ENCODE data around the gene GGACT. TPM values are rescaled to one million over a fixed set of nuclear protein-coding genes. Genes with fewer than 3 reads are reported as not detected.

The GGACT gene
- polyA plus RNA-seq, 3 donors: 1.7 to 8.3 (median 6.5) TPM

DNA sequence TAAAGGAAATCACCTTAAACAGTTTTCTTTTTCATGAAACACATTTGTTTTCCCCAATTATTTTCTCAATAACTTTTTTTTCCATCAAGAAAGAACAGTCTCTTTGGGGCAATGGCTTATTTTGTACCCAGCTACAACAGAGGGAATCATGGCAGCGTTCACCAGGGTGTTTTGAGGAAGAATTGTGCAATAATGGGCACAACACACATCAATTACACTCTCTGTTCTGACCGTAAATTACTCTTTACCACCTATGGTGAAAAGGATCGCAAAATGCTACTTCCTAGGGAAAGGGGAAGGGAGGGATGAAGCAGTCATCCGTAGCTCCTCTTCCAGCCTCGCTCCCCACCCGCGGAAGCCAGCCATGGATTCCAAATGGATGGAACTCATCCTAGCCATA lies 47.4 kb upstream of the GGACT start:
- DNase-seq: no peak
- H3K27ac Mint-ChIP-seq: peak overlapping the region in 2 of 7 donors; percentile 2 to 48
- Histone ChIP-seq H2AFZ (ENCODE audit: insufficient read depth, low read depth, low read length, poor library complexity, severe bottlenecking) (no peak overlapping the region), H3K79me2 (ENCODE audit: insufficient read depth, low read length) (no peaks in the 10 kb centered on the region), H3K36me3 (replicated peaks in 1 of 2; ENCODE audit: control insufficient read depth in 1 of 2, insufficient read depth in 2 of 2, low read length in 2 of 2) (peaks cover 44 to 84% of the 10 kb centered on the region in 2 donors), H4K20me1 (ENCODE audit: insufficient read depth, low read length) (no peaks in the 10 kb centered on the region), H3K4me3 (replicated peaks in 1 of 3; ENCODE audit: low read depth in 2 of 3, low read length in 3 of 3) (no peak overlapping the region), H3K27ac (ENCODE audit: low read depth in 1 of 2, low read length in 2 of 2) (no peak overlapping the region), H3K9me3 (replicated peaks in 1 of 2; ENCODE audit: control insufficient read depth in 1 of 2, insufficient read depth in 1 of 2, low read length in 2 of 2) (no peaks in the 10 kb centered on the region), H3K27me3 (ENCODE audit: control insufficient read depth in 2 of 2, insufficient read depth in 2 of 2, low read length in 2 of 2) (no peaks in the 10 kb centered on the region), H3K4me1 (ENCODE audit: control insufficient read depth in 1 of 2, insufficient read depth in 2 of 2, low read length in 2 of 2) (no peaks in the 10 kb centered on the region), H3K9ac (ENCODE audit: insufficient read depth, low read length, poor library complexity, severe bottlenecking) (no peak overlapping the region), H3K4me2 (replicated peaks; ENCODE audit: extremely low read depth, low read length, poor library complexity, severe bottlenecking) (no peak overlapping the region)
- no peak overlapping the region for H3K4me3 Mint-ChIP-seq
- H3K9me3 Mint-ChIP-seq: no peaks in the 10 kb centered on the region
- no peaks in the 10 kb centered on the region for H3K27me3 Mint-ChIP-seq (ENCODE audit: low read depth in 3 of 3)
- TF ChIP-seq, protein P1, sequence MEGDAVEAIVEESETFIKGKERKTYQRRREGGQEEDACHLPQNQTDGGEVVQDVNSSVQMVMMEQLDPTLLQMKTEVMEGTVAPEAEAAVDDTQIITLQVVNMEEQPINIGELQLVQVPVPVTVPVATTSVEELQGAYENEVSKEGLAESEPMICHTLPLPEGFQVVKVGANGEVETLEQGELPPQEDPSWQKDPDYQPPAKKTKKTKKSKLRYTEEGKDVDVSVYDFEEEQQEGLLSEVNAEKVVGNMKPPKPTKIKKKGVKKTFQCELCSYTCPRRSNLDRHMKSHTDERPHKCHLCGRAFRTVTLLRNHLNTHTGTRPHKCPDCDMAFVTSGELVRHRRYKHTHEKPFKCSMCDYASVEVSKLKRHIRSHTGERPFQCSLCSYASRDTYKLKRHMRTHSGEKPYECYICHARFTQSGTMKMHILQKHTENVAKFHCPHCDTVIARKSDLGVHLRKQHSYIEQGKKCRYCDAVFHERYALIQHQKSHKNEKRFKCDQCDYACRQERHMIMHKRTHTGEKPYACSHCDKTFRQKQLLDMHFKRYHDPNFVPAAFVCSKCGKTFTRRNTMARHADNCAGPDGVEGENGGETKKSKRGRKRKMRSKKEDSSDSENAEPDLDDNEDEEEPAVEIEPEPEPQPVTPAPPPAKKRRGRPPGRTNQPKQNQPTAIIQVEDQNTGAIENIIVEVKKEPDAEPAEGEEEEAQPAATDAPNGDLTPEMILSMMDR (IDR thresholded peaks at IDR 0.05): no peak
- H3K36me3 Mint-ChIP-seq: peaks cover 65 to 68% of the 10 kb centered on the region in 2 donors
- intact Hi-C loops (cut with micrococcal nuclease): no loop called here
- WGBS (ENCODE audit: insufficient coverage): 100% methylated on average over 2 of the region's 7 CpGs
- H3K4me1 Mint-ChIP-seq: peaks cover 2% of the 10 kb centered on the region

DNA sequence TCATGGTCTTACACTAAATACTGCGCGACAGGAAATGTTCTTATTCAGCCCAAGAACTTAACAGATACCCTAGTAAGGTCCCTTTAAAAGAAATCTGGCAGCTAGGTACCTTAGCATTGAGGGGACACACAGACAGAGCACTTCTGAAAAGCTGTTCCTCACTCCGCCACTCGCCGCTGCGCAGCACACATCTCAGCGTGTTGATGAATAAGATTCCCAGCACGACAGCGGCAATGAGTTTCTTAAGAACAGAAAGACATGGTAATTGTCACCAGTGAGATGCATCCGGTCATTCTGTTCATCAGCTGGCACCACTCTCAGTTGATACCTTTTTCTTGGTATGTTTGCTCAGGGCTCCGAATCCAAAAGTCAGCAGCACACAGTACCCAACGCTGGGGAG lies 46.1 kb upstream of the GGACT start:
- TF ChIP-seq, protein P1 (IDR thresholded peaks at IDR 0.05): no peak
- H3K36me3 ChIP-seq (replicated peaks in 1 of 2; ENCODE audit: control insufficient read depth in 1 of 2, insufficient read depth in 2 of 2, low read length in 2 of 2): peaks cover 50 to 89% of the 10 kb centered on the region in 2 donors
- WGBS (ENCODE audit: insufficient coverage): 97% methylated on average over 10 of the region's 12 CpGs
- H3K27me3 ChIP-seq (ENCODE audit: control insufficient read depth in 2 of 2, insufficient read depth in 2 of 2, low read length in 2 of 2): no peaks in the 10 kb centered on the region
- no peaks in the 10 kb centered on the region for H4K20me1 ChIP-seq (ENCODE audit: insufficient read depth, low read length)
- intact Hi-C loops (cut with micrococcal nuclease): no loop called here
- no peaks in the 10 kb centered on the region for H3K27me3 Mint-ChIP-seq (ENCODE audit: low read depth in 3 of 3)
- no peaks in the 10 kb centered on the region for H3K4me1 ChIP-seq (ENCODE audit: control insufficient read depth in 1 of 2, insufficient read depth in 2 of 2, low read length in 2 of 2)
- no peaks in the 10 kb centered on the region for H3K9me3 ChIP-seq (replicated peaks in 1 of 2; ENCODE audit: control insufficient read depth in 1 of 2, insufficient read depth in 1 of 2, low read length in 2 of 2)
- H3K4me1 Mint-ChIP-seq: peaks cover 2% of the 10 kb centered on the region
- no peaks in the 10 kb centered on the region for H3K79me2 ChIP-seq (ENCODE audit: insufficient read depth, low read length)
- no peak for DNase-seq
- H3K9ac ChIP-seq (ENCODE audit: insufficient read depth, low read length, poor library complexity, severe bottlenecking): no peak overlapping the region
- no peak overlapping the region for H3K27ac ChIP-seq (ENCODE audit: low read depth in 1 of 2, low read length in 2 of 2)
- H3K9me3 Mint-ChIP-seq: no peaks in the 10 kb centered on the region
- no peak overlapping the region for H3K4me2 ChIP-seq (replicated peaks; ENCODE audit: extremely low read depth, low read length, poor library complexity, severe bottlenecking)
- H3K4me3 ChIP-seq (replicated peaks in 1 of 3; ENCODE audit: low read depth in 2 of 3, low read length in 3 of 3): no peak overlapping the region
- H3K36me3 Mint-ChIP-seq: peaks cover 70 to 71% of the 10 kb centered on the region in 2 donors
- no peak overlapping the region for H2AFZ ChIP-seq (ENCODE audit: insufficient read depth, low read depth, low read length, poor library complexity, severe bottlenecking)
- H3K27ac Mint-ChIP-seq: peak overlapping the region in 1 of 7 donors; percentile 17
- no peak overlapping the region for H3K4me3 Mint-ChIP-seq

Data from CD14-positive monocyte (primary cell).